ENCODE data around the gene IRF8. TPM values are rescaled to one million over a fixed set of nuclear protein-coding genes. Genes with fewer than 3 reads are reported as not detected.
"Not testable (repeated sequence)": the region's sequence is repeated elsewhere in the genome, so short reads cannot be mapped to it uniquely, and the experiment has no call there.

IRF8 gene
- total RNA-seq, 1 donor from 2014 or later = 19.8 TPM

DNA sequence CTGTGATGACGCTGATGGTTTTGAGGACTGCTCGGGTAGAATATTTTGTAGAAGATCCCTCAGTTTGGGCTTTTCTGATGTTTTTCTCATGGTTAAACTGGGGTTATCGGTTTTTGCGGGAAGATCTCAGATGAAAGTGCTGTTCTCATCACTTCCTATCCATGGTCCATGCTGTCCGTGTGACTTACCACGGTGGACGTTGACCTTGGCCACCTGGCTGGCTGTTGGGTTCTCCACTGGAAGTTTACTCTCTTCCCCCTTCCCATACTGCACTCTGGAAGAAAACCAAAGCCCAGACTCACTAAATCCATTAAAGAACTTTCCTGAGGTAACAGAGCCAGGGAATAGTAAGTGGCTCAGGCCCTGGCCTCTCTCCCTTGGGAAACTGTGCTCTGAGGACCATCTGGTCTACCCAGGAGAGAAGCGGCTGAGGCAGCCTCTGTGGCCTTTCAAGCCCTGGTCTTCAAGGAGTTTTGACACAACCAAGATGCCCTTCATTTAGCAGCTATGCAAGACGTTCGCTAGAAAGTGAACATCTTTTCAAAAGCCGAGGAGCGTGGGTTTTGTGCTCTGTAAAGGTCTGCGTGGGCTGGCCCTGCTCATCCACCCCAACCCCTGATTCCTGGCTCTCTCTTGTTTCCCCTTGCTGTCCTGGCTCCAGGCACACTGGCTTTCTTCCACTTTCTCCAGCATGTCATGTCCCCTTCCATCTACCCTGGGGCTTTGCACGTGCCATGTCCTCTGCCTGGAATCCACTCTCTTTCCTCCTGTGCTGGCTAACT lies 43.1 kb downstream of the IRF8 start:
- Histone ChIP-seq H3K4me3 (ENCODE audit: low read length in 3 of 3) (no peak overlapping the region), H3K9me3 (ENCODE audit: control insufficient read depth in 3 of 3, low read length in 3 of 3) (peaks cover 0 to 6% (median 1%) of the 10 kb centered on the region in 3 donors), H3K9ac (ENCODE audit: low read depth in 1 of 3, low read length in 3 of 3) (no peak overlapping the region), H3K27me3 (ENCODE audit: control insufficient read depth in 3 of 3, insufficient read depth in 3 of 3, low read length in 3 of 3) (peaks cover 18 to 44% (median 37%) of the 10 kb centered on the region in 3 donors), H3K27ac (ENCODE audit: low read depth, low read length) (no peak overlapping the region), H3K36me3 (ENCODE audit: control insufficient read depth in 3 of 3, insufficient read depth in 3 of 3, low read length in 3 of 3) (no peaks in the 10 kb centered on the region), H3K4me1 (ENCODE audit: control insufficient read depth in 3 of 3, insufficient read depth in 3 of 3, low read length in 3 of 3) (no peaks in the 10 kb centered on the region)

DNA sequence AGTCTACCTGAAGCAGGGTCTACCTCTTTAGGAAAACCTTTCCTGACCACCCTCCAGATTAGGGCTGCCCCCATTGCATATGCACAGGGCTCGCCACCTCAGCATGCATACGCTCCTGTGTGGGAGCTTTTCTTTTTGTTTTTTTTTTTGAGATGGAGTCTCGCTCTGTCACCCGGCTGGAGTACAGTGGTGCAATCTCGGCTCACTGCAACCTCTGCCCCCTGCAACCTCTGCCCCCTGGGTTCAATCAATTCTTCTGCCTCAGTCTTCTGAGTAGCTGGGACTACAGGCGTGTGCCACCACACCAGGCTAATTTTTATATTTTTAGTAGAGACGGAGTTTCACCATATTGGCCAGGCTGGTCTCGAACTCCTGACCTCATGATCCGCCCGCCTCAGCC lies 43.7 kb downstream of the IRF8 start:
- not testable (repeated sequence) for H3K4me3 ChIP-seq (ENCODE audit: low read length in 3 of 3); H3K9me3 ChIP-seq (ENCODE audit: control insufficient read depth in 3 of 3, low read length in 3 of 3); H3K9ac ChIP-seq (ENCODE audit: low read depth in 1 of 3, low read length in 3 of 3); H3K4me1 ChIP-seq (ENCODE audit: control insufficient read depth in 3 of 3, insufficient read depth in 3 of 3, low read length in 3 of 3); H3K27ac ChIP-seq (ENCODE audit: low read depth, low read length); H3K36me3 ChIP-seq (ENCODE audit: control insufficient read depth in 3 of 3, insufficient read depth in 3 of 3, low read length in 3 of 3)
- H3K27me3 ChIP-seq (ENCODE audit: control insufficient read depth in 3 of 3, insufficient read depth in 3 of 3, low read length in 3 of 3) = peaks cover 22 to 48% (median 36%) of the 10 kb centered on the region in 3 donors

DNA sequence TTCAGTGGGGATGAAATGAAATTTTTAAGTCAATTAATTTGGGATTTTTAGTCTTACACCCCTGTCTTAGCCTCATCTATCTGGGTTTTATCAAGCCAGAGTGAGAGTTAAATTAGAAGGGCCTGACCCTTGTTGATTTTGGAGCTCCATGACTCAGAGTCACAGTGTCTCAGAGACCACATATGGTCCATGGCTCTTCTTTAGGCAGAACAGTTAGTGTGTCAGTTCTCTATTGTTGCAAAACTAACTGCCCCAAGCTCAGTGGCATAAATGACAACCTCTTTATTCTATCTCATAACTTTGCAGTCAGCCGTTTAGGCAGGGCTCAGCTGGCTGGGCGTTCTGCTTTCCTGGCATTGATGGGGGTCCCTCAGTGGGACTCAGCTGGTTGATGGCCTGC lies 44.7 kb downstream of the IRF8 start:
- no peak overlapping the region for H3K9ac ChIP-seq (ENCODE audit: low read depth in 1 of 3, low read length in 3 of 3)
- H3K9me3 ChIP-seq (ENCODE audit: control insufficient read depth in 3 of 3, low read length in 3 of 3) = peaks cover 0 to 4% (median 0%) of the 10 kb centered on the region in 3 donors
- no peak overlapping the region for H3K4me3 ChIP-seq (ENCODE audit: low read length in 3 of 3)
- H3K27me3 ChIP-seq (ENCODE audit: control insufficient read depth in 3 of 3, insufficient read depth in 3 of 3, low read length in 3 of 3) = peaks cover 30 to 46% (median 39%) of the 10 kb centered on the region in 3 donors
- H3K4me1 ChIP-seq (ENCODE audit: control insufficient read depth in 3 of 3, insufficient read depth in 3 of 3, low read length in 3 of 3) = no peaks in the 10 kb centered on the region
- H3K36me3 ChIP-seq (ENCODE audit: control insufficient read depth in 3 of 3, insufficient read depth in 3 of 3, low read length in 3 of 3) = no peaks in the 10 kb centered on the region
- H3K27ac ChIP-seq (ENCODE audit: low read depth, low read length) = no peak overlapping the region

DNA sequence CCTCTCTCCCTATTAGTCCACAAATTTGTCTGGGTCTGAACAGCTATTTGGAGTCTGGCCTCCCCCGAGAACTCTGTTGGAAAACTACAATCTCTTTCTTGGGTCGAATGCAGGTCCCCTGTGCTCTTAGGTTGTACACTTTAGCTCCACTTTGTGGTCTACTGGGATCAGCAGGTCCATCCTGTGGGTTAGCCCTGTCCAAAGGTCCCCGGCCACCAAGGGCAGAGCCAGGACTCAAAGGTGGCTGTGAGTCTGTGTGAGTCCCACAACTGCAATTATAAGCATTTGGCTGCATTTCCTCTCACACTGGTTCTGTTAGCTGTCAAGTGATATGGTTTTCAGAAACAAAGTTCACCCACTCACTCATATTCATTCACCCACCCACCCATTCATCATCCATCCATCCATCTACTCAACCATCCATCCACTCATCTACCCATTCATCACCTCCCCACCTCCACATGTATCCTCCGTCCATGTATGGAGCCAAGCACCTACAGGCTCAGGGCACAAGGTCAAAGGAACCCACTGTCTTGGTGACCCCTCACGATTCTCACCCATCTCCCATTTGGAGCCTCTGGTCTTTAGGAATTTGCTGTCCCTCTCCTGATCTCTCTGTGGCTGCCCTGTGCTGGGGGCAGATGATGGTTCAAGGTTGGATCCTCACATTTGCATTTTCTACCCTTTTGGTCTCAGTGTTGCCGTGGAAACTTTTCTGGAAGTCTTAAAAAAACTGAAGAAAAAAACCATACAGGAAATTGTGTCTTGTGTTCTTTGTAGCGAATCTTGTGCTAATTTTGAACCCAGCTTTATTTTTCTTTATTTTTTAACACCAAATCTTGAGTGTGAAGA lies 45.8 kb downstream of the IRF8 start:
- H3K9me3 ChIP-seq (ENCODE audit: control insufficient read depth in 3 of 3, low read length in 3 of 3) = peaks cover 0 to 3% (median 0%) of the 10 kb centered on the region in 3 donors
- H3K4me1 ChIP-seq (ENCODE audit: control insufficient read depth in 3 of 3, insufficient read depth in 3 of 3, low read length in 3 of 3) = no peaks in the 10 kb centered on the region
- peaks cover 31 to 40% (median 36%) of the 10 kb centered on the region in 3 donors for H3K27me3 ChIP-seq (ENCODE audit: control insufficient read depth in 3 of 3, insufficient read depth in 3 of 3, low read length in 3 of 3)
- H3K27ac ChIP-seq (ENCODE audit: low read depth, low read length) = no peak overlapping the region
- H3K4me3 ChIP-seq (ENCODE audit: low read length in 3 of 3) = no peak overlapping the region
- no peak overlapping the region for H3K9ac ChIP-seq (ENCODE audit: low read depth in 1 of 3, low read length in 3 of 3)
- no peaks in the 10 kb centered on the region for H3K36me3 ChIP-seq (ENCODE audit: control insufficient read depth in 3 of 3, insufficient read depth in 3 of 3, low read length in 3 of 3)

DNA sequence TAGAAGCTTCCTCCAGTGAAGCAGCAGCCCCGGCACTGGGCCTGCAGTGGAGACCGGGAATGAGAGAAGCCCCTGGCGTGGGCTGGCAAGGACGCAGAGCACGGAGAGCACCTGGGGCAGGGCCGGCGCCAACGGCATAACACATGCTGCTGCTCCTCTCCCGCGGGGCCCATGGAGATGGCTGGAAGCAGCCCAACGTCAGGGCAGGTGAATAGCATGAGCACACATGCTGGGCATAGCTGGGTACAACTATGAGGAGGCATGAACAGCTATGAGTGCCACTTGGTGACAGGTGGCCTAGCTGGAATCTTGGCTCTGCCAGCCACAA lies 46.4 kb downstream of the IRF8 start:
- H3K36me3 ChIP-seq (ENCODE audit: control insufficient read depth in 3 of 3, insufficient read depth in 3 of 3, low read length in 3 of 3) = no peaks in the 10 kb centered on the region
- H3K27ac ChIP-seq (ENCODE audit: low read depth, low read length) = no peak overlapping the region
- no peak overlapping the region for H3K4me3 ChIP-seq (ENCODE audit: low read length in 3 of 3)
- no peaks in the 10 kb centered on the region for H3K9me3 ChIP-seq (ENCODE audit: control insufficient read depth in 3 of 3, low read length in 3 of 3)
- no peak overlapping the region for H3K9ac ChIP-seq (ENCODE audit: low read depth in 1 of 3, low read length in 3 of 3)
- H3K27me3 ChIP-seq (ENCODE audit: control insufficient read depth in 3 of 3, insufficient read depth in 3 of 3, low read length in 3 of 3) = peaks cover 36 to 44% (median 40%) of the 10 kb centered on the region in 3 donors
- H3K4me1 ChIP-seq (ENCODE audit: control insufficient read depth in 3 of 3, insufficient read depth in 3 of 3, low read length in 3 of 3) = no peaks in the 10 kb centered on the region

DNA sequence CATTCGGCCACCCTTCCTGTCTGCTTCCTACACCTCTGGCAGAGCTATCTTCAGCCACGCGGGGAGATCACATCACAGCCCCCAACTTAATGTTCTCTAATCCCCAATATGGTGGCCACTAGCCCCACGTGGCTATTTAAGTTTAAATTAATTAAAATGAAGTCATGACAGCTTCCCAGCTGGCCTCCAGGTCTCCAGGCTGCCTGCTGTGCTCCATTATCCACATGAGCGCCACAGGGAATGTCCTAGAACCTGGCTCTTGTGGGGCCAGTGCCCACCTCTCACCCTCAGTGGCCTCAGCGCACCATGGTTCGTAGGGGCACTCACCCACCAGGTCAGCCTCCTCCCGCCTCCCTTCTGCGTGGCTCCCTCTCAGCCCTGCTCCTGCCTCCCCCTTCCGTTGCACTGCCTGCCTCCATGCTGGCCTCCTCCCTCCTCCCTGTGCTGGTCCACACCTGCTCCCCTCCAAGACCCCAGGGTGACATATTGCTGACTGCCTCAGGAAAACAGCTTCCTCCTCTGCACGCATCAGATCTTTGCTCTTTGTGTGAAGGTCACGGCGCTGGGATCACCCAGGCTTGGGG lies 47.7 kb downstream of the IRF8 start:
- no peak overlapping the region for H3K9ac ChIP-seq (ENCODE audit: low read depth in 1 of 3, low read length in 3 of 3)
- H3K27me3 ChIP-seq (ENCODE audit: control insufficient read depth in 3 of 3, insufficient read depth in 3 of 3, low read length in 3 of 3) = peaks cover 36 to 46% (median 44%) of the 10 kb centered on the region in 3 donors
- no peaks in the 10 kb centered on the region for H3K4me1 ChIP-seq (ENCODE audit: control insufficient read depth in 3 of 3, insufficient read depth in 3 of 3, low read length in 3 of 3)
- no peak overlapping the region for H3K4me3 ChIP-seq (ENCODE audit: low read length in 3 of 3)
- no peaks in the 10 kb centered on the region for H3K36me3 ChIP-seq (ENCODE audit: control insufficient read depth in 3 of 3, insufficient read depth in 3 of 3, low read length in 3 of 3)
- no peak overlapping the region for H3K27ac ChIP-seq (ENCODE audit: low read depth, low read length)
- H3K9me3 ChIP-seq (ENCODE audit: control insufficient read depth in 3 of 3, low read length in 3 of 3) = no peaks in the 10 kb centered on the region

DNA sequence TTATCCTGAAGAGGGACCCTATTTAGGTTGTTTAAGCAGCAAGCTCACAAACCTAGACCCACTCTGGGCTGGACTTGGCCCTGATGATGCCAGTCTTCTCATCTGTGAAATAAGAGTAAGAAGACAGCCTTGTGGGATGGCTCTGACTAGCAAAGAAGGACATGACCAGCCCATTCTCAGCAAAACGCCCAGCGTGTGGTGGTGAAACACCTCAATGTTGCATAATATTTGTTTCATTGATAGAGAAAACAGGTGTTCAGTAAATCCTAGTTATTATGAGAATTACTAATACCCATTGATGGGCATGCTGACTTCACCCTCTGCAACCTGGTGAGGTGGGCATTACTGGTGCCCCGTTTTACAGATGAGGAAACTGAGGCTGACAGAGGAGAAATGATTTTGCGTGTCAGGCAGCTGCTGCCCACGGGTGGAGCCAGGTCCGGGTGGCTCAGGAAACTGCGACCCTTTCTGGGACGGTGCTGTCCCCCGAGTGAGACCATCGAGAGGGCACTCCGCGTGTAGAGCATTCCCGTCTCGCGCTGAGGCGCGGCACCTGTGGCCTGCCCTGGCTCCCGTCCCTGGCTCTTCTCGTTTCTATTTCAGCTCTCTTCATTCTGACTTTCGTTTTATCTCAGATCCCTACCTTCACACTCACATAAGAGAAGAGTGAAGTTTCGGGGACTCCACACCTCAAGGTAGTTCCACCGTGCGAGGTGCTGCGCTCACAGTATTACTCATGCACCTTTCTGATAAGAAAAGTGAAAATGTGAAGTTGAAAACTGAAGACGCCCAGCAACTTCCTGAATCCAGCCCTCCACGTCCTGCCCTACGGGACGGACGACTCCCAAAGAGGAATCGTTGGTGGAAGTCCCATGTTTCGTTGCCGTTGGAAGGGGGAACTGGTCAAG lies 48.5 kb downstream of the IRF8 start:
- Histone ChIP-seq H3K4me3 (ENCODE audit: low read length in 3 of 3) (no peak overlapping the region), H3K9ac (ENCODE audit: low read depth in 1 of 3, low read length in 3 of 3) (no peak overlapping the region), H3K4me1 (ENCODE audit: control insufficient read depth in 3 of 3, insufficient read depth in 3 of 3, low read length in 3 of 3) (no peaks in the 10 kb centered on the region), H3K36me3 (ENCODE audit: control insufficient read depth in 3 of 3, insufficient read depth in 3 of 3, low read length in 3 of 3) (no peaks in the 10 kb centered on the region), H3K27me3 (ENCODE audit: control insufficient read depth in 3 of 3, insufficient read depth in 3 of 3, low read length in 3 of 3) (peaks cover 36 to 52% (median 48%) of the 10 kb centered on the region in 3 donors), H3K9me3 (ENCODE audit: control insufficient read depth in 3 of 3, low read length in 3 of 3) (no peaks in the 10 kb centered on the region), H3K27ac (ENCODE audit: low read depth, low read length) (no peak overlapping the region)

DNA sequence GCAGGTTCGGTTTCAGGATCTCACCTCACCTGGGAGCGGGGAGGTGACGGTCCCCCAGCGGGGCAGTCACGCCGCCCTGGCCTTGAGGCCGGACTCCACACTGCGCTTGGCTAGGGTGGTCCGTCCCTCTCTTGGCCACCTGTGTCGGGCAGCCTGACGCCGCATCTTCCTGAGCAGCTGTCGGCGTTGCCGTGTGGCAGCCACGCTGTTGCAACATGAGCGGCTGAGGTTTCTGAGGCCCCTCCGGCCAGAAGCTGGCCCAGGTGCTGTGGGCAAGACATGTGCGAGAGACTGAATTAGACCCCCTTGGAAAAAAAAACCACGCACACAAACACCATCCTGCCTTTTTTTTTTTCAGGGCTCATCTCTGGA lies 49.2 kb downstream of the IRF8 start:
- no peak overlapping the region for H3K27ac ChIP-seq (ENCODE audit: low read depth, low read length)
- H3K4me1 ChIP-seq (ENCODE audit: control insufficient read depth in 3 of 3, insufficient read depth in 3 of 3, low read length in 3 of 3) = no peaks in the 10 kb centered on the region
- no peaks in the 10 kb centered on the region for H3K36me3 ChIP-seq (ENCODE audit: control insufficient read depth in 3 of 3, insufficient read depth in 3 of 3, low read length in 3 of 3)
- H3K9me3 ChIP-seq (ENCODE audit: control insufficient read depth in 3 of 3, low read length in 3 of 3) = no peaks in the 10 kb centered on the region
- peaks cover 36 to 54% (median 48%) of the 10 kb centered on the region in 3 donors for H3K27me3 ChIP-seq (ENCODE audit: control insufficient read depth in 3 of 3, insufficient read depth in 3 of 3, low read length in 3 of 3)
- H3K4me3 ChIP-seq (ENCODE audit: low read length in 3 of 3) = no peak overlapping the region
- no peak overlapping the region for H3K9ac ChIP-seq (ENCODE audit: low read depth in 1 of 3, low read length in 3 of 3)

DNA sequence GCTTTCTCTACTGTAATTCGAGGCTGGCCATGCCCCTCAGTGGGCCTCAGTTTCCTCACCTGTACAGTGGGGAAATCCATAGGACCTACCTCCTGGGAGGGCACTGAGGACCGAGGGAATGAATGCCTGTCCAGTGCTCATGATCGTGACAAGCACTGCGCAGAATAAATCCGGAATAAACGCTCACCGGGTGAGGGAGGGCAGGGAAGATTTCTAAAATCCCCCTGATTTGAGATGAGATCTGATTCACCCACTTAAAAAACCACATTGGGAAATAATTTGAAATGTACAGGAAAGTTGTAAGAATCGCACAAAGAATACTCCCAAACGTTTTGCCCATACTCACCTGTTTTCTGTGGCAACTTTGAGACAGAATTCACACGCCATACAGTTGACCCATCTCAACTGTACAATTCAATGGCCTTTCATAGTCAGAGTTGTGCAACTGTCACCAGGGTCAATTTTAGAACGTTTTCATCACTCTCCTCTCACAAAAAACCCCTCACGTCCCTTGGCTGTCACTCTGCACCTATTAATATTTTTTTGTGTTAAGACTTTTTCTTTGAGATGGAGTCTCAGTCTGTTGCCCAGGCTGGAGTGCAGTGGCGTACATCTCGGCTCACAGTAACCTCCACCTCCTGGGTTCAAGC lies 49.8 kb downstream of the IRF8 start:
- Histone ChIP-seq H3K36me3 (ENCODE audit: control insufficient read depth in 3 of 3, insufficient read depth in 3 of 3, low read length in 3 of 3) (no peaks in the 10 kb centered on the region), H3K9me3 (ENCODE audit: control insufficient read depth in 3 of 3, low read length in 3 of 3) (no peaks in the 10 kb centered on the region), H3K4me1 (ENCODE audit: control insufficient read depth in 3 of 3, insufficient read depth in 3 of 3, low read length in 3 of 3) (no peaks in the 10 kb centered on the region), H3K4me3 (ENCODE audit: low read length in 3 of 3) (no peak overlapping the region), H3K9ac (ENCODE audit: low read depth in 1 of 3, low read length in 3 of 3) (no peak overlapping the region), H3K27ac (ENCODE audit: low read depth, low read length) (no peak overlapping the region), H3K27me3 (ENCODE audit: control insufficient read depth in 3 of 3, insufficient read depth in 3 of 3, low read length in 3 of 3) (peaks cover 39 to 59% (median 51%) of the 10 kb centered on the region in 3 donors)
